ENCODE results near the gene OR56A4.
"Not testable (repeated sequence)": the region's sequence is repeated elsewhere in the genome, so short reads cannot be mapped to it uniquely, and the experiment has no call there.

OR56A4 gene

GRCh38 chr11:5960704-5961320 lies 45.9 kb downstream of the OR56A4 start:
- not testable (repeated sequence) for DNase-seq (ENCODE audit: low spot score)

- no peak for DNase-seq (ENCODE audit: low spot score)
Observed at GRCh38 chr11:5955586-5955985, 51.2 kb downstream of the OR56A4 start.

All from ecto neural progenitor cell (in vitro differentiated cells).